Middle frontal gyrus (tissue), 1 donor: ENCODE data around the gene MCMBP.
"Not testable (repeated sequence)": the region's sequence is repeated elsewhere in the genome, so short reads cannot be mapped to it uniquely, and the experiment has no call there.

ENCODE experiments used
- DNase-seq: peaks from one replicate; pipeline ENCODE4 v3.0.0-alpha.2; 2015; ENCODE audit warnings: low spot score; ENCODE audit errors: extremely low spot score

MCMBP gene

DNA sequence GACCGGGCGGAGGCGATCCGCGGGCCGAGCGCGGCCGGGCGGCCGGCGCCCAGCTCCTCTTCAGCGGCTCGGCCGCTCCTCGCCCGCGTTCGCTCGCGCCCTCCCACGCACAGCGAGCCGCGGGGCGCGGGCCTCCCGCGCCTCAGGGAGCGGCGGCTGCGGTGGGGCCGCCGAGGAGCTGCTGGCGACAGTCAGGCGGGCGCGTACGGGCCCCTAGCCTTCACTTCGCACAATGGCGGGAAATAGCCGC lies at the start of gene MCMBP:
Gene MCMBP (minus strand): TSS at position 234 of the 250 bp plus-strand sequence. CDS start 259 bp downstream, outside the sequence.
- no peak for DNase-seq

- DNase-seq = no peak
Observed at GRCh38 chr10:119919826-119920225, 47.2 kb upstream of the MCMBP start.

- no peak for DNase-seq
Observed at GRCh38 chr10:119919271-119919670, 46.6 kb upstream of the MCMBP start.

DNA sequence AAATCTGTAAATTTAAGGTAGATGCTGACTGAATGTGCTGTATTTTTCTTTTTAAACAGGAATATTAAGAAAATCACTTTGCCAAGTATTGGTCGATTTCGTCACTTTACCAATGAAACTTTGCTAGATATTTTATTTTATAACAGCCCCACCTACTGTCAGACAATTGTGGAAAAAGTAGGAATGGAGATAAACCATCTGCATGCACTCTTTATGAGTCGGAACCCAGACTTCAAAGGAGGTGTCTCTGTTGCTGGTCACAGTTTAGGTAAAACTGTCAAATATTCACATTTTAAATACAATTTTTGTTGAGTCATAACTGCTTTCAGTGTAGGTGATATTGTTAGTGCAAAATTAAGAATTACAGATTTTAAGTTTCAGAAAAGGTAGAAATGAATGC lies 45.1 kb upstream of the MCMBP start:
- no peak for DNase-seq

DNA sequence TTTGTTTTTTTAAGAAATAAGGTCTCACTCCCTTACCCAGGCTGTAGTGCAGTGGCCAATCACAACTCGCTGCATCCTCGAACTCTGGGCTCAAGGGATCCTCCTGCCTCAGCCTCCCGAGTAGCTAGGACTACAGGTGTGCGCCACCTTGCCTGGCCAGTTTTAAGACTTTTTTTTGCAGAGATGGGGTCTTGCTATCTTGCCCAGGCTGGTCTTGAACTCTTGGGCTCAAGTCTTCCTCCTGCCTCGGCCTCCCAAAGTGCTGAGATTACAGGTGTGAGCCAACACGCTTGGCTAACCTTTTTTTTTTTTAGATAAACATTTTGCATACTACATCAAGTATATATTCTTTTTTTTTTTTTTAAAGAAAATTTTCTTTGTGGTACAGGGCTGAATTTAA lies 38.0 kb upstream of the MCMBP start:
- DNase-seq = no peak

- no peak for DNase-seq
Observed at GRCh38 chr10:119908166-119908565, 35.5 kb upstream of the MCMBP start.

DNA sequence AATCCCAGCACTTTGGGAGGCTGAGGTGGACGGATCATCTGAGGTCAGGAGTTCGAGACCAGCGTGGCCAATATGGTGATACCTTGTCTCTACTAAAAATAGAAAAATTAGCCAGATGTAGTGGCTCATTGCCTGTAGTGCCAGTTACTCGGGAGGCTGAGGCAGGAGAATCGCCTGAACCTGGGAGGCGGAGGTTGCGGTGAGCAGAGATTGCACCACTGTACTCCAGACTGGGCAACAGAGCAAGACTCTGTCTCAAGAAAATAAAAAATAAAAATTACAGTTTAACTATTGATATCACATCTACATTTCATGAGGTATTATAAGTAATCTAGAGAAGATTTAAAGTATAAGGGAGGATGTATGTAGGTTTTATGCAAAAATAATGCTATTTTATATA lies 35.1 kb upstream of the MCMBP start:
- DNase-seq = not testable (repeated sequence)

GRCh38 chr10:119903946-119904666 lies 31.5 kb upstream of the MCMBP start:
- no peak for DNase-seq

- DNase-seq = no peak
Observed at GRCh38 chr10:119898577-119898976, 25.9 kb upstream of the MCMBP start.

- no peak for DNase-seq
Observed at GRCh38 chr10:119896937-119897770, 24.5 kb upstream of the MCMBP start.

GRCh38 chr10:119896061-119896655 lies 23.5 kb upstream of the MCMBP start:
- DNase-seq = no peak

DNA sequence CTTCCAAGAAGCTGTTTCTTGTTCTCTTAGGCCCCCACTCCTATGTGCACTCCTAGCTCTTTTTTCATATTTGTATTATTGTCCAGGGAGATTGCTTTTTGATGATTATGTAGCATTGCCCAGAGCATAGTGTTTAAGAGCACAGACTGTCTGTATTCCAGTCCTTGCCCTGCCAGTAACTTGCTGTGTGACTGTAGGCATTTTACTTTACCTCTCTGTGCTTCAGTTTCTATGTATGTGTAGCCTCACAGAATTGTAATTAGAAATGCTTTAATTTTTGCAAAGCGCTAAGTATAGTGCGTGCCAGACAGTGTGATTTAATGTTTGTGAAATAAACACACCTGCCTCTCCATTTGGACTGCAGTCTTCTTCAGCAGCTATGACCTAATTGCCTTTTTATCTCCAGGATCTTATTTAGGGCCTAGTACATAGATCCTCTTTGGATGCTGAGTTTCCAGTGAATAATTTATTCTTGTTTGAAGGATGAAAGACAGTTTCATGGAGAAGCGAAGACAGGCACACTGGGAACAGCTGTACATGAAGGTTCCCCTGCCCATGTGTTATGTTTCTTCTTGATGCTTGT lies 21.3 kb upstream of the MCMBP start:
- no peak for DNase-seq

- no peak for DNase-seq
Observed at GRCh38 chr10:119893074-119893473, 20.4 kb upstream of the MCMBP start.

- DNase-seq = peak; percentile 96
Observed at GRCh38 chr10:119892188-119893065, 19.8 kb upstream of the MCMBP start, which contains the start of gene SEC23IP. TSS of gene SEC23IP (plus strand) at chr10:119892730. CDS start at chr10:119892783, 53 bp downstream.

- DNase-seq = not testable (repeated sequence)
Observed at GRCh38 chr10:119891849-119892187, 19.2 kb upstream of the MCMBP start.

- DNase-seq = not testable (repeated sequence)
Observed at GRCh38 chr10:119890307-119890706, 17.7 kb upstream of the MCMBP start.

- not testable (repeated sequence) for DNase-seq
Observed at GRCh38 chr10:119889201-119889600, 16.6 kb upstream of the MCMBP start.

DNA sequence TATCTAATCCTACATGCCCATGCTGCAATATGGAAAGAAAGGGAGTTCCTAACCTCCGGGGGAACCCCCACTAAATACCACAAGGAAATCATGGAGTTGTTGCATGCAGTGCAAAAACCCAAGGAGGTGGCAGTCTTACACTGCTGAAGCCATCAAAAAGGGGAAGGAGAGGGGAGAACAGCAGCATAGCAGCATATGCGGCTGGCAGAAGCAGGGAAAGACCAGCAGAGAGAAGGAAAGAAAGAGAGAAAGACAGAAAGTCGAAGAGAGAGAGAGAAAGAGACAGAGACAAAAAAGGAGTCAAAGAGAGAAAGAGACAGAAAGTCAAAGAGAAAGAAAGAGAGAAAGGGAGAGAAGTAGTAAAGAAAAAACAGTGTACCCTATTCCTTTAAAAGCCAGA lies 16.1 kb upstream of the MCMBP start:
- not testable (repeated sequence) for DNase-seq

- not testable (repeated sequence) for DNase-seq
Observed at GRCh38 chr10:119886070-119886469, 13.4 kb upstream of the MCMBP start.

DNA sequence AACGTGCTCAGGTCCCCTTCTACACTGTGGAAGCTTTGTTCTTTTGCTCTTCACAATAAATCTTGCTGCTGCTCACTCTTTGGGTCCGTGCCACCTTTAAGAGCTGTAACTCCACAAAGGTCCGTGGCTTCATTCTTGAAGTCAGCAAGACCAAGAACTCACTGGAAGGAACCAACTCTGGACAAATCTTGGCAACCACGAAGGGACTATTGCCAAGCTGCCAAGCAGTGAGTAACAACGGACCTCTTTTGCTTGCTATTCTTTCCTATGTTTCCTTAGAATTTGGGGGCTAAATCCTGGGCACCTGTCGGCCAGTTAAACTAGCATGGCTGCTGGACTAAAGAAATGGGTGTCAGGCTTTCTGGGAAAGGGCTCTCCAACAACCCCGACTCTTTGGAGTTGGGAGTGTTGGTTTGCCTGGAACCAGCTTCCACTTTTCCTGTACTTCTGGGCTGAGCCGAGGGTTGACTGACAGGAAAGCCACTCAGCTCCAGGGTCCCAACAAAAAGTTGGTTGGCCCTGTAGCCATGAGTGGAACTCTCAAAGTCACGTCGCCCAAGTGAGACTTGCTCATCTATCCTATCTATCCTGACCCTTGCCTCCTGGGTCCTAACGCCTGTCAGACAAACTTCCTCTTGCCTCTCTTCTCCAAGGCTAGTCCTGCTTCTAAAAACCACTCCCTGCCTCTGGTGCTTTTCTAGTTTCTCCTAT lies 11.4 kb upstream of the MCMBP start:
- not testable (repeated sequence) for DNase-seq
